Natural killer cell (primary cell): ENCODE data around the gene PHF1. TPM values are rescaled to one million over a fixed set of nuclear protein-coding genes. Genes with fewer than 3 reads are reported as not detected.
A peak's percentile ranks its signal among the peaks of the same experiment; 100 is the strongest.
"Not testable (repeated sequence)": the region's sequence is repeated elsewhere in the genome, so short reads cannot be mapped to it uniquely, and the experiment has no call there.

ENCODE experiments used
- ATAC-seq, 3 donors: fragments of 150-1000 bp in 2 of 3; fragments of 200-7000 bp in 1 of 3; cut with Tn5 transposase; 1 replicate in 1 of 3; 2 replicates in 2 of 3; pipeline ENCODE4 v1.10.0; 2021; ENCODE audit warnings: mild to moderate bottlenecking in 2 of 3, moderate library complexity in 2 of 3
- DNase-seq, 2 donors: peaks; one replicate each; pipeline versions ENCODE4 v3.0.0 to v3.0.0-alpha.2; 2013 to 2021; ENCODE audit warnings: mixed read lengths in 1 of 2
- H3K27ac ChIP-seq: one replicate; pipeline ENCODE4 v1.5.1; 2013; ENCODE audit warnings: mild to moderate bottlenecking, low read length
- H3K27me3 ChIP-seq: one replicate; pipeline ENCODE4 v1.6.1; 2013; ENCODE audit warnings: low read length; ENCODE audit not compliant: control insufficient read depth, insufficient read depth
- H3K36me3 ChIP-seq: one replicate; pipeline ENCODE4 v1.6.1; 2013; ENCODE audit warnings: low read length; ENCODE audit not compliant: control insufficient read depth, insufficient read depth
- H3K4me1 ChIP-seq: one replicate; pipeline ENCODE4 v1.6.1; 2013; ENCODE audit warnings: low read length; ENCODE audit not compliant: control insufficient read depth, insufficient read depth
- H3K4me3 ChIP-seq: one replicate; pipeline ENCODE4 v1.5.1; 2013; ENCODE audit warnings: low read length
- H3K9me3 ChIP-seq: one replicate; pipeline ENCODE4 v1.6.1; 2013; ENCODE audit warnings: low read length; ENCODE audit not compliant: control insufficient read depth, insufficient read depth
- H3K27ac Mint-ChIP-seq, 2 donors: one replicate each; pipeline ENCODE4 v1.8.0; 2022; ENCODE audit warnings: mild to moderate bottlenecking in 2 of 2, mixed read lengths in 2 of 2, moderate library complexity in 1 of 2
- H3K27me3 Mint-ChIP-seq, 2 donors: one replicate each; pipeline ENCODE4 v1.8.0; 2022; ENCODE audit warnings: low read depth in 2 of 2, mixed read lengths in 2 of 2
- H3K36me3 Mint-ChIP-seq: one replicate; pipeline ENCODE4 v1.8.0; 2022; ENCODE audit warnings: mixed read lengths
- H3K4me1 Mint-ChIP-seq, 2 donors: one replicate each; pipeline ENCODE4 v1.8.0; 2022; ENCODE audit warnings: mixed read lengths in 2 of 2
- H3K4me3 Mint-ChIP-seq: one replicate; pipeline ENCODE4 v1.8.0; 2022; ENCODE audit warnings: mild to moderate bottlenecking, moderate library complexity, mixed read lengths
- H3K9me3 Mint-ChIP-seq, 2 donors: one replicate each; pipeline ENCODE4 v1.8.0; 2022; ENCODE audit warnings: mixed read lengths in 2 of 2
- CTCF ChIP-seq: fragments of 200-600 bp; IDR thresholded peaks from one replicate; pipeline ENCODE4 v1.8.0; 2022; ENCODE audit warnings: antibody characterized with exemption
- WGBS: methylation state at CpG from one replicate; pipeline ENCODE4 v1.1.7; 2013; ENCODE audit warnings: missing lambda C conversion rate; ENCODE audit not compliant: insufficient coverage; 5-methylcytosine and 5-hydroxymethylcytosine counted together
- intact Hi-C: fragments of 100-400 bp; cut with micrococcal nuclease; formaldehyde crosslinking; loops from one replicate; pipeline ENCODE4 v1.14.2; 2022
- total RNA-seq, 4 donors: library from RNA; stranded (reverse); fragments of 120-200 nt in 1 of 4; gene quantifications; one replicate each; pipeline versions ENCODE4 v1.2.3 to v1.2.4, GENCODE V29; 2013 to 2022

The PHF1 gene
- total RNA-seq = 100 to 1,000 TPM; 262 to 392 (median 322) TPM
- 88.0 TPM for total RNA-seq (2013)

DNA sequence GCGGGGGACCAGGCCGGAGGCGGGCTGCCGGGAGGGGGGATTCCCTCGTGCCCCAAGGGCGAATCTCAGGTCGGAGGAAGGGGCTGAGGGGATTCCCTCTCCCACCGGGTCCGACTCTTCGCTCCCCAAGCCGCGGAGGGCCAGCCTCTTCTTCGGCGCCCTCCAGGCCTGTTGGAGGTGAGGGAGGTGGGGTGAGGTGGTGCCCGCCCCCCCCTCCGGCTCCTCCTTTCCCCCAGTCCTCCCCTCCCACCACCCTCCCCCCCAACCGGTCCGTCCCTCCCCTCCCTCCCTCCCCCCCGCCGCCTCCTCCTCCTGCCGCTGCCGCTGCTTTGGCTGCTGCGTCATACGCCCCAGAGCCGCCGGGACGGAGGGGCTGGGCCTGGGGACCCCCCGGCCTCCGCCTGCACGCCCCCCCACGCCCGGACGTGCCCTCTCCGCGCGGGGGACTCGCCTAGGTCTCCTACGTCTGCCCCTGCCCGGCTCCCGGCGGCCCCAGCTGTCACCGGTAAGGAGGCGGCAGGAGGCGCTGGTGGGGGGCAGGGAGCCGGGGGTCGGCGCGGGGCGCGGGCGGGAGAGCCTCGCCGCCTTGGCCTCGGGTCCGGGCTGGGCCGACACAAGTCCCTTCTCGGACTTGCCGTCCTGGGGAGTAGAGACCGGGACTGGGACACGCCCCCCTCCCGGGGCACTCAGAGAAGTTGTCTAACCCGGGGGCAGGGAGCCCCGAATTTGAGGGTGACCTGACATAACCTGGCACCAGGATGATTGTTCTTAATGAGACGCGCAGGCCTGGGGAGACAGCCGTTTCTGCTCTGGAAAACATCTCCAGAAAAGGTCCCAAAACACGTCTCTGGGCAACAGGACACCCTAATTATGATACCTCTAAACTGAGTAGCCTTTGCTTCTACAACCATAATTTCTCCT lies at the start of gene PHF1:
PHF1 (plus strand) TSS at position 304 of the 921 bp plus-strand sequence. CDS start 1,250 bp downstream, outside the sequence.
- peaks cover 45 to 56% of the 10 kb centered on the region in 2 donors for H3K4me1 Mint-ChIP-seq

GRCh38 chr6:33363486-33363885 lies 47.3 kb upstream of the PHF1 start:
- 90% methylated on average over 10 of the region's 12 CpGs for WGBS
- H3K36me3 Mint-ChIP-seq, H3K27me3 ChIP-seq, H3K36me3 ChIP-seq, H3K9me3 ChIP-seq, intact Hi-C loops, H3K4me3 ChIP-seq, H3K27me3 Mint-ChIP-seq, H3K9me3 Mint-ChIP-seq, H3K4me1 ChIP-seq, DNase-seq, H3K27ac ChIP-seq, H3K4me3 Mint-ChIP-seq, H3K4me1 Mint-ChIP-seq, H3K27ac Mint-ChIP-seq, ATAC-seq: not testable (repeated sequence)

More for the DNA sequence above, at the start of gene PHF1:
- H3K9me3 Mint-ChIP-seq = no peaks in the 10 kb centered on the region
- H3K36me3 Mint-ChIP-seq = no peaks in the 10 kb centered on the region
- no peaks in the 10 kb centered on the region for H3K27me3 Mint-ChIP-seq
- H3K27ac ChIP-seq = peak within 1 kb of the TSS; percentile 98
- no peak for TF ChIP-seq CTCF
- H3K4me3 ChIP-seq = peak within 1 kb of the TSS; percentile 84
- peak within 1 kb of the TSS; percentile 100 for H3K27ac Mint-ChIP-seq
- H3K9me3 ChIP-seq = no peaks in the 10 kb centered on the region
- H3K36me3 ChIP-seq = peaks cover 36% of the 10 kb centered on the region
- H3K4me3 Mint-ChIP-seq = peak within 1 kb of the TSS; percentile 92
- intact Hi-C loops = loop anchor here (1.0 to 5.0 kb wide), 6 partner anchors 7 to 209 kb away; partner anchors contain the start of genes CUTA, HSD17B8, KIFC1 and RXRB
- ATAC-seq (peak in 2 of 3 donors; percentile 68 to 72), DNase-seq (peak in 1 of 2 donors; percentile 88)
- no peaks in the 10 kb centered on the region for H3K27me3 ChIP-seq
- peaks cover 54% of the 10 kb centered on the region for H3K4me1 ChIP-seq
- under 1% methylated on average over 59 of the region's 67 CpGs for WGBS

DNA sequence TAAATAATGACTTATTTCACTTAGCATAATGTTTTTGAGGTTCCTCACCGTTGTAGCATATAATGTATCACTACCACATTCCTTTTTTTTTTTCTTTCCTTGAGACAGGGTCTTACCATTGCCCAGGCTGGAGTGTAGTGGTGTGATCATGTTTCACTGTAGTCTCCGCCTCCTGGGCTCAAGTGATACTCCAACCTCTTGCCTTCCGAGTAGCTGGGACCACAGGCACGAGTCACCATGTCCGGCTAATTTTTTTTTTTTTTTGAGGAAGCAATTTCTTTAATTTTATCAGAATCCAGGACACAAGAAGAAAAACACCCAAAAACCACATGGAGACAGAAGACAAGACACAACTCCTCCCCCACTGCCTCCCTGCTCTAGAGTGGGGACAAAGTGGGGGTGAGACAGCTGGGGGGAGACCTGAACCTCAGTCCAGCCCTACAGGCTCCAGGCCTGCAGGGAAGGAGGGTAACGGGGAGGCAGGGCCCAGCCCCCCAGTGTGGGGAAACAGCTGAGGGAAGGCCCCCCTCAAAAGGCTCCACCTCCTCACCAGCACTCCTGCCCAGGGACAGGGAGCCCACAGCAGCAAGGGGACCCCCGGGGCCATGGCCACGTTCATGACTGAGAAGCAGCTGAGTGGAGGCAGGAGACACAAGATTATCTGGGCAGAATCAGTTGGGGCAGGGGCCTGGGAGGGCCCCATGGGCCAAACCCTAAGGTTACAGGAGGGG lies 46.2 kb upstream of the PHF1 start:
- H3K4me1 ChIP-seq, H3K27ac Mint-ChIP-seq, ATAC-seq, H3K4me1 Mint-ChIP-seq, H3K4me3 ChIP-seq, H3K27ac ChIP-seq, H3K4me3 Mint-ChIP-seq, H3K27me3 ChIP-seq, DNase-seq, H3K9me3 ChIP-seq, H3K27me3 Mint-ChIP-seq, H3K36me3 Mint-ChIP-seq, intact Hi-C loops, H3K36me3 ChIP-seq, H3K9me3 Mint-ChIP-seq: not testable (repeated sequence)
- 41% methylated on average over 6 of the region's 8 CpGs for WGBS

DNA sequence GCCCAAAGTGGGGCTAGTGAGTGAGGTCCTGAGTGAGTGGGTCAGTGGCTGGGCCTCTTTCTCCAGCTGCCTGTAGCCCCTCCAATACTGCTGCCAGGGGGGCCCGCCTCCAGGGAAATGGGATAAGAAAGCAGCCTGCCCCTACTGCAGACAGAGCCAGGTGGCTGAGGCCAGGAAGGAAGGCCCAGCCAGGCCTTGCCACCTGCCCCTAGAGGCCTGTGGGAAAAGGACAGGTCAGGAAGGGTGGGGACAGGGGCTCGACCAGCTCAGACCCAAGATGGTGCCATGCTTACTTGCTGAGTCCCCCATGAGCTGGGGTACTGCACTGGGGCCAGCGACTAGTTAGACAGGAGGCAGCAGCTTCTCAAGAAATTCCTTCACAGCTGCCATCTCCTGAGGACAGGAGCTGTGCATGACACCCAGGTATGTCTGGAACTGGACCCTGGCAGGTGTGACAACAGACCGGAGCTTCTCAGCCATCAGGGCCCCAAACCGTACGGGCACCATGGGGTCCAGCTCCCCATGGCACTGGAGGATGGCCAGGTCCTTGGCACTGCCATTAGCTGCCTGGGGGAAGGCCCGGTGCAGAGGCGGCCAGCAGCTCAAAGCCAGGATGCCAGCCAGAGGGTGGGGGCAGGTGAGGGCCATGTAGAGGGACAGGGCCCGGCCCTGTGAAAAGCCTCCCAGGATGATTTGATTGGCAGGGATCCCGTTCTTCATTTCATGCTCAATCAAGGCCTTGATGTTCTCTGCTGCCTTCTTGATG lies 45.4 kb upstream of the PHF1 start:
- H3K27me3 ChIP-seq, H3K36me3 ChIP-seq, H3K27ac Mint-ChIP-seq, H3K27me3 Mint-ChIP-seq, H3K4me1 ChIP-seq, intact Hi-C loops, H3K4me1 Mint-ChIP-seq, H3K4me3 ChIP-seq, H3K9me3 ChIP-seq, DNase-seq, H3K36me3 Mint-ChIP-seq, H3K4me3 Mint-ChIP-seq, H3K27ac ChIP-seq, H3K9me3 Mint-ChIP-seq, ATAC-seq: not testable (repeated sequence)
- 93% methylated on average over 10 of the region's 10 CpGs for WGBS
